Activated CD8-positive, alpha-beta T cell treated with anti-CD3 and anti-CD28 coated beads for 36 hours (primary cell): ENCODE results near the gene IP6K2. TPM values are rescaled to one million over a fixed set of nuclear protein-coding genes. Genes with fewer than 3 reads are reported as not detected.

Experiments used
- ATAC-seq: fragments of 200-7000 bp; cut with Tn5 transposase; one replicate; pipeline ENCODE4 v1.10.0; 2021; ENCODE audit warnings: mild to moderate bottlenecking, moderate library complexity
- CTCF ChIA-PET: fragments of 350-600 bp; sonication (Branson Sonifier 250); formaldehyde crosslinking; loops from one replicate; lab custom pipeline; 2021; ENCODE audit warnings: antibody characterized with exemption; lab: Charles Lee
- POLR2A ChIA-PET: fragments of 350-600 bp; sonication (Branson Sonifier 250); formaldehyde crosslinking; loops from one replicate; lab custom pipeline; 2021; ENCODE audit warnings: antibody characterized with exemption; lab: Charles Lee
- DNase-seq: peaks from one replicate; pipeline ENCODE4 v3.0.0-alpha.2; 2020
- H3K27ac Mint-ChIP-seq: one replicate; pipeline ENCODE4 v1.8.0; 2021; ENCODE audit warnings: mild to moderate bottlenecking, mixed read lengths
- H3K27me3 Mint-ChIP-seq: one replicate; pipeline ENCODE4 v1.8.0; 2021; ENCODE audit warnings: mixed read lengths
- H3K36me3 Mint-ChIP-seq: one replicate; pipeline ENCODE4 v1.8.0; 2021; ENCODE audit warnings: low read depth, mixed read lengths
- H3K4me1 Mint-ChIP-seq: one replicate; pipeline ENCODE4 v1.8.0; 2021; ENCODE audit warnings: low read depth, mixed read lengths
- H3K4me3 Mint-ChIP-seq: one replicate; pipeline ENCODE4 v1.8.0; 2021; ENCODE audit warnings: mild to moderate bottlenecking, moderate library complexity, mixed read lengths
- H3K9me3 Mint-ChIP-seq: one replicate; pipeline ENCODE4 v1.8.0; 2021; ENCODE audit warnings: mixed read lengths
- CTCF ChIP-seq: fragments of 200-600 bp; IDR thresholded peaks from one replicate; pipeline ENCODE4 v1.8.0; 2022; ENCODE audit warnings: antibody characterized with exemption, mild to moderate bottlenecking
- intact Hi-C: fragments of 100-400 bp; cut with micrococcal nuclease; formaldehyde crosslinking; loops from one replicate; pipeline ENCODE4 v1.10.0; 2022
- total RNA-seq, 2 experiments: library from RNA; stranded (reverse); gene quantifications; one replicate each; pipeline ENCODE4 v1.2.3, GENCODE V29; 2021

IP6K2 gene
- total RNA-seq, 2 experiments from 2014 or later = 47.7 to 48.0 TPM

GRCh38 chr3:48663489-48664312, 53.3 kb downstream of the IP6K2 start:
- peak; percentile 88 for TF ChIP-seq CTCF
- H3K9me3 Mint-ChIP-seq = no peaks in the 10 kb centered on the region
- H3K27me3 Mint-ChIP-seq = peaks cover 21% of the 10 kb centered on the region
- ChIA-PET POLR2A (interaction anchor here (0.5 to 4.9 kb wide), 15 partner anchors 9 to 227 kb away, joined by 3 to 26 read pairs (median 3); partner anchors contain the start of genes ATRIP and SLC26A6), CTCF (interaction anchor here (0.6 to 1.8 kb wide), 11 partner anchors 9 to 326 kb away, joined by 3 to 5 read pairs (median 4); partner anchors contain the start of gene P4HTM)
- ATAC-seq = peak; percentile 87
- H3K27ac Mint-ChIP-seq = peak overlapping the region; percentile 85
- peaks cover 17% of the 10 kb centered on the region for H3K4me1 Mint-ChIP-seq
- DNase-seq = peak; percentile 97
- H3K4me3 Mint-ChIP-seq = peak overlapping the region; percentile 82
- intact Hi-C loops = no loop called here
- H3K36me3 Mint-ChIP-seq = peaks cover 14% of the 10 kb centered on the region

- H3K4me3 Mint-ChIP-seq = peak within 1 kb of the TSS; percentile 82
- ATAC-seq (peak; percentile 24), DNase-seq (peak; percentile 74)
- peaks cover 14% of the 10 kb centered on the region for H3K36me3 Mint-ChIP-seq
- no peaks in the 10 kb centered on the region for H3K9me3 Mint-ChIP-seq
- no peak for TF ChIP-seq CTCF
- peaks cover 17% of the 10 kb centered on the region for H3K4me1 Mint-ChIP-seq
- ChIA-PET CTCF (interaction anchor here (0.6 to 1.8 kb wide), 9 partner anchors 12 to 297 kb away, joined by 3 to 5 read pairs (median 4); partner anchors contain the start of gene SLC26A6), POLR2A (interaction anchor here (0.8 to 4.9 kb wide), 14 partner anchors 8 to 256 kb away, joined by 3 to 26 read pairs (median 4); partner anchors contain the start of genes ARIH2, ATRIP and SLC26A6)
- intact Hi-C loops = no loop called here
- H3K27me3 Mint-ChIP-seq = peaks cover 22% of the 10 kb centered on the region
- H3K27ac Mint-ChIP-seq = peak within 1 kb of the TSS; percentile 85
These were observed 54.1 kb downstream of the IP6K2 start, which contains the start of gene CELSR3 for GRCh38 chr3:48662753-48663488. CELSR3 (minus strand) TSS chr3:48662886; CDS start chr3:48662634, 252 bp downstream.

GRCh38 chr3:48662145-48662752, 54.8 kb downstream of the IP6K2 start:
- TF ChIP-seq CTCF = no peak

GRCh38 chr3:48661501-48662144, 55.4 kb downstream of the IP6K2 start:
- H3K4me1 Mint-ChIP-seq = peaks cover 22% of the 10 kb centered on the region

More at GRCh38 chr3:48662145-48662752, 54.8 kb downstream of the IP6K2 start:
- POLR2A ChIA-PET = interaction anchor here (0.9 to 4.9 kb wide), 14 partner anchors 9 to 257 kb away, joined by 3 to 26 read pairs (median 3); partner anchors contain the start of genes ARIH2, ATRIP and SLC26A6
- intact Hi-C loops = no loop called here
- no peaks in the 10 kb centered on the region for H3K9me3 Mint-ChIP-seq
- H3K27ac Mint-ChIP-seq = no peak overlapping the region
- peaks cover 14% of the 10 kb centered on the region for H3K36me3 Mint-ChIP-seq
- ATAC-seq (no peak), DNase-seq (no peak)
- CTCF ChIA-PET = interaction anchor here (0.6 to 1.8 kb wide), 8 partner anchors 14 to 474 kb away, joined by 3 to 5 read pairs (median 4); partner anchors contain the start of genes CDC25A and SLC26A6
- peaks cover 18% of the 10 kb centered on the region for H3K4me1 Mint-ChIP-seq
- no peak overlapping the region for H3K4me3 Mint-ChIP-seq
- H3K27me3 Mint-ChIP-seq = peaks cover 23% of the 10 kb centered on the region

More at GRCh38 chr3:48661501-48662144, 55.4 kb downstream of the IP6K2 start:
- TF ChIP-seq CTCF = no peak
- CTCF ChIA-PET = interaction anchor here (0.7 to 1.7 kb wide), 6 partner anchors 14 to 473 kb away, joined by 3 to 4 read pairs (median 3); partner anchors contain the start of genes CDC25A, NCKIPSD and SLC26A6
- H3K27ac Mint-ChIP-seq = no peak overlapping the region
- intact Hi-C loops = no loop called here
- POLR2A ChIA-PET = interaction anchor here (0.9 to 4.9 kb wide), 10 partner anchors 9 to 258 kb away, joined by 3 to 26 read pairs (median 4); partner anchors contain the start of genes ARIH2 and SLC26A6
- peak; percentile 77 for DNase-seq
- H3K4me3 Mint-ChIP-seq = peak overlapping the region; percentile 33
- H3K9me3 Mint-ChIP-seq = no peaks in the 10 kb centered on the region
- ATAC-seq = peak; percentile 46
- H3K36me3 Mint-ChIP-seq = peaks cover 15% of the 10 kb centered on the region
- H3K27me3 Mint-ChIP-seq = peaks cover 23% of the 10 kb centered on the region
